Measurements from ENCODE around the gene FGGY.
"Not testable (repeated sequence)": the region's sequence is repeated elsewhere in the genome, so short reads cannot be mapped to it uniquely, and the experiment has no call there.

Gene FGGY

DNA sequence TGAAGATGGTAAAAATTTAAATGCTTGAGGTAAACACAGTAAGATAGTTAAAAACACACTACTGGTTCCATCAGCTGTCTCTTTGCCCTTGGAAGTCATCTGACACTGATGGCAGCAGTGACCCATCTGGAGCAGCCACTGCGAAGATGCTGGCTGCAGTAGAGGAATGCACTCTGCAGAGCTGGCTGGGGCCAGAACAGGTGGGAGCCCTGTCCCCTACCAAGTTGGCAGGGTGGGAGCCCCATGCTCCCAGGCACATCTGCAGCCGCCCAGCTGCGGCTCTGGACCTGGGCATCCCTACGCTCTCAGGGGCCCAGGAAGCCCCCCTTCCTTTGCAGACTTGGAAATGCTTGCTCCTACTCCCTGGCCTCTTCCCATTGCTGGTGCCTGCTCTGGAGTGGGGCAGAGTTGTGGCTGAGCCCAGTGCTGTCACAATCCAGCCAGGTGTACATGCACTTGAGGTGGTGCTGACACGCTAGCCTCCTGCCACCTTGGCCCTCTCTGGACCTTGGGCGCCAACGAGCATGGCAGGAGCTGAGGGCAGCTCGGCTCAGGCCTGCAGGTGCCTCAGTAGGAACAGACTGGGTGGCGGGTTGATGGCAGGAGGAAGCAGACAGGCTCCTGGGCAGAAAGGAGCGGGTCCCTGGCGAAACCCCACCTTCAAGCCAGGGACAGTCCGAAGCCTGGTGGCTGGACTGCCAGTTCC, 227.0 kb downstream of the FGGY start:
- TF ChIP-seq, protein P1, sequence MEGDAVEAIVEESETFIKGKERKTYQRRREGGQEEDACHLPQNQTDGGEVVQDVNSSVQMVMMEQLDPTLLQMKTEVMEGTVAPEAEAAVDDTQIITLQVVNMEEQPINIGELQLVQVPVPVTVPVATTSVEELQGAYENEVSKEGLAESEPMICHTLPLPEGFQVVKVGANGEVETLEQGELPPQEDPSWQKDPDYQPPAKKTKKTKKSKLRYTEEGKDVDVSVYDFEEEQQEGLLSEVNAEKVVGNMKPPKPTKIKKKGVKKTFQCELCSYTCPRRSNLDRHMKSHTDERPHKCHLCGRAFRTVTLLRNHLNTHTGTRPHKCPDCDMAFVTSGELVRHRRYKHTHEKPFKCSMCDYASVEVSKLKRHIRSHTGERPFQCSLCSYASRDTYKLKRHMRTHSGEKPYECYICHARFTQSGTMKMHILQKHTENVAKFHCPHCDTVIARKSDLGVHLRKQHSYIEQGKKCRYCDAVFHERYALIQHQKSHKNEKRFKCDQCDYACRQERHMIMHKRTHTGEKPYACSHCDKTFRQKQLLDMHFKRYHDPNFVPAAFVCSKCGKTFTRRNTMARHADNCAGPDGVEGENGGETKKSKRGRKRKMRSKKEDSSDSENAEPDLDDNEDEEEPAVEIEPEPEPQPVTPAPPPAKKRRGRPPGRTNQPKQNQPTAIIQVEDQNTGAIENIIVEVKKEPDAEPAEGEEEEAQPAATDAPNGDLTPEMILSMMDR (IDR thresholded peaks at IDR 0.05; ENCODE audit: insufficient read depth, low read length, poor library complexity, severe bottlenecking) = no peak
- Histone ChIP-seq H3K4me3 (replicated peaks; ENCODE audit: low read depth, low read length) (no peak overlapping the region), H3K27me3 (replicated peaks; ENCODE audit: control insufficient read depth, insufficient read depth, low read length) (no peaks in the 10 kb centered on the region), H3K36me3 (ENCODE audit: control insufficient read depth, insufficient read depth, low read length) (no peaks in the 10 kb centered on the region)
- no peak for DNase-seq (ENCODE audit: extremely low read depth, insufficient read length)

DNA sequence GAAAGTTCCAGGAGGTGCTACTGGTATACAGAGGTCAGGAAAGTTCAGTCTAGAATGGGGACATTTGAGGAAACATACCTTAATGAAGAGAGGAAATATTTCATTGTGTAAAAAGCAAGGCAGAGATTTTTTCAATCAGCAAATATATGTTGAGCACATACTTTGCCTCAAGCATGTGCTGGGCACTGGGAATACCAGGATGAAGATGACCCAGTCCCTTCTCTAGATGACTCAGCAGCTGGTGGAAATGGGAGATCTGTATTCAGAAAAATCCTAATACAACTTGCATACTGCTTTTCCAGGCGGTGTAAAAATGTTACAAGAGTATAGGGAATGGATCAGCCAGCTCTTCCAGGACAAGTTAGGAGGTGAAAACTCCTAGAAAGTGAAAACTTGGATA, 229.3 kb downstream of the FGGY start:
- no peaks in the 10 kb centered on the region for H3K27me3 ChIP-seq (replicated peaks; ENCODE audit: control insufficient read depth, insufficient read depth, low read length)
- H3K36me3 ChIP-seq (ENCODE audit: control insufficient read depth, insufficient read depth, low read length) = no peaks in the 10 kb centered on the region
- H3K4me3 ChIP-seq (replicated peaks; ENCODE audit: low read depth, low read length) = no peak overlapping the region
- TF ChIP-seq, protein P1 (IDR thresholded peaks at IDR 0.05; ENCODE audit: insufficient read depth, low read length, poor library complexity, severe bottlenecking) = no peak
- no peak for DNase-seq (ENCODE audit: extremely low read depth, insufficient read length)

DNA sequence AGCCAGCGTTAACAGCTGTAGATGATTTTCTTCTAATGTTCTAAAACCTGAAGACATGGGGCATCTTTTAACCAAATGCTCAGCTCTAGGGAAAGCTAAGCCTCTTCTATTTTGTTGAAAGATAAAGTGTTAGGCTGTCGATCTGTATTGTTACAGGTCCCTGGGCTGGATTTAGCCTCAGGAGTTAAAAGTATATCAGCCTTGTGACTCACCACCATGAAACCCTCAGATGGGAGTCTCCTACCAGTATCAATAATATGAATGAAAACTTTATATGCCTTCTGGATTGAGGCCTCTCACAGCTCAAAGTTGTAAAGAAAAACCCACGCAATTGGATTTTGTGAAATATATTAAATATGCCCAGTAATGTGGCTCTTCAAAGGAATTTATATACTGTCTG, 231.6 kb downstream of the FGGY start:
- TF ChIP-seq, protein P1 (IDR thresholded peaks at IDR 0.05; ENCODE audit: insufficient read depth, low read length, poor library complexity, severe bottlenecking) = no peak
- DNase-seq (ENCODE audit: extremely low read depth, insufficient read length) = no peak

DNA sequence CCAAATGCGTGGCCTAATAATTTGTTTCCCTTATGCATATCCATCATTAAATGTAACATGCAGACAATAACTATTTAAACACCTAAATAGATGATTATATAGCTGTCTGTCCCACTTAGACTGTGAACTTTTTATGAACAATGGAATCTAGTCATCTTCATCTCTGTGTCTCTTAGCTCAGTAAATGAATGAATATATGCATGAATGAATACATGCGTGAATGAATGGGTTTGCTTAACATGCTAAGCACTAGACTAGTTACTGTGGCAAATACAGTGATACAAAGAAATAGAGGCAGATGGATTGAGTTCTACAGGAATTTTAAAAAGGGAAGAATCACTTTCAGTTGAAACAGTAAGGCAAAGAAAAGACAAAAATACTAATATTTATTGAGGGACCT, 232.0 kb downstream of the FGGY start:
- Histone ChIP-seq H3K27me3 (replicated peaks; ENCODE audit: control insufficient read depth, insufficient read depth, low read length) (no peaks in the 10 kb centered on the region), H3K4me3 (replicated peaks; ENCODE audit: low read depth, low read length) (no peak overlapping the region), H3K36me3 (ENCODE audit: control insufficient read depth, insufficient read depth, low read length) (no peaks in the 10 kb centered on the region)
- no peak for DNase-seq (ENCODE audit: extremely low read depth, insufficient read length)
- TF ChIP-seq, protein P1 (IDR thresholded peaks at IDR 0.05; ENCODE audit: insufficient read depth, low read length, poor library complexity, severe bottlenecking) = no peak

More for the DNA sequence above, 231.6 kb downstream of the FGGY start:
- Histone ChIP-seq H3K36me3 (ENCODE audit: control insufficient read depth, insufficient read depth, low read length) (no peaks in the 10 kb centered on the region), H3K27me3 (replicated peaks; ENCODE audit: control insufficient read depth, insufficient read depth, low read length) (no peaks in the 10 kb centered on the region), H3K4me3 (replicated peaks; ENCODE audit: low read depth, low read length) (no peak overlapping the region)

DNA sequence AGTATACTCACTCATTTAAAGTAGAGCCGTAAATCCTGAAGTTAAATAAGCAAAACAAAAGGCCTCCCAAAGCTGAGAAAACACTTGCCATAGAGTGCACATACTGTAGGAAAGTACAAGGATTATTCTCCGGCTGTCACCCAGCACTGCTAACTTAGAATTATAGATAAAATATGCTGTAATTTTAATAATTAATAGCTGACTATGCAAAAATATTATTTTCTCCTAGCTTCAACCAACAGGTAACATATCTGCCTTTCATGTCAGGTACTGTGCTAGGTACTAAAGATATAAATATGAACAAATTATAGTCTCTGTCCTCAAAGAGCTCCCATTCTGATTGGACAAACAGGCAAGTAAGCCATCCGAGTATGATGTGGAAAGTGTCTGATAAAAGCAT, 233.2 kb downstream of the FGGY start:
- TF ChIP-seq, protein P1 (IDR thresholded peaks at IDR 0.05; ENCODE audit: insufficient read depth, low read length, poor library complexity, severe bottlenecking) = no peak
- Histone ChIP-seq H3K4me3 (replicated peaks; ENCODE audit: low read depth, low read length) (no peak overlapping the region), H3K36me3 (ENCODE audit: control insufficient read depth, insufficient read depth, low read length) (no peaks in the 10 kb centered on the region), H3K27me3 (replicated peaks; ENCODE audit: control insufficient read depth, insufficient read depth, low read length) (no peaks in the 10 kb centered on the region)
- DNase-seq (ENCODE audit: extremely low read depth, insufficient read length) = no peak

DNA sequence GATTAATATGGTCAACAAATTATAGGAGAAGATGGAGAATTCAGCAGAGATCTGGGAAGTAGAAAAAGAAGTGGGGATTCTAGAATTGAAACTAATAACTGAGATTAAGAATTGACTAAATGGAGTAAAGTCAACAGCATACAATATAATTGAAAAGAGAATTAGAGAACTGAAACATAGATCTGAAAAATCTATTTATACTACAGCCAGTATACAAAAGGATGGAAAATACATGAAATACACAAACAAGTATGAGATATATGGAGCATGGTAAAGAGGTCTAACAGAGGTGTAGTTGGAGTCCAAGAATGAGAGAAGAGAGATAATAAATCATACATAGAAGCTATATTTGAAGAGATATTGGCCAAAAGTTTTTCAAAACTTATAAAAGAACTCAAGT, 235.2 kb downstream of the FGGY start:
- no peaks in the 10 kb centered on the region for H3K27me3 ChIP-seq (replicated peaks; ENCODE audit: control insufficient read depth, insufficient read depth, low read length)
- TF ChIP-seq, protein P1 (IDR thresholded peaks at IDR 0.05; ENCODE audit: insufficient read depth, low read length, poor library complexity, severe bottlenecking) = no peak
- no peaks in the 10 kb centered on the region for H3K36me3 ChIP-seq (ENCODE audit: control insufficient read depth, insufficient read depth, low read length)
- no peak overlapping the region for H3K4me3 ChIP-seq (replicated peaks; ENCODE audit: low read depth, low read length)
- DNase-seq (ENCODE audit: extremely low read depth, insufficient read length) = no peak

DNA sequence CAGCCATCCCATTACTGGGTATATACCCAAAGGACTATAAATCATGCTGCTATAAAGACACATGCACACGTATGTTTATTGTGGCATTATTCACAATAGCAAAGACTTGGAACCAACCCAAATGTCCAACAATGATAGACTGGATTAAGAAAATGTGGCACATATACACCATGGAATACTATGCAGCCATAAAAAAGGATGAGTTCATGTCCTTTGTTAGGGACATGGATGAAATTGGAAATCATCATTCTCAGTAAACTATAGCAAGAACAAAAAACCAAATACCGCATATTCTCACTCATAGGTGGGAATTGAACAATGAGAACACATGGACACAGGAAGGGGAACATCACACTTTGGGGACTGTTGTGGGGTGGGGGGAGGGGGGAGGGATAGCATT, 241.6 kb downstream of the FGGY start:
- not testable (repeated sequence) for H3K36me3 ChIP-seq (ENCODE audit: control insufficient read depth, insufficient read depth, low read length); H3K27me3 ChIP-seq (replicated peaks; ENCODE audit: control insufficient read depth, insufficient read depth, low read length); H3K4me3 ChIP-seq (replicated peaks; ENCODE audit: low read depth, low read length); DNase-seq (ENCODE audit: extremely low read depth, insufficient read length)

Data from GM06990 (cell line).